Measurements from ENCODE around the gene PARD3B. TPM values are rescaled to one million over a fixed set of nuclear protein-coding genes. Genes with fewer than 3 reads are reported as not detected.

The PARD3B gene
- total RNA-seq, 1 experiment from 2014 or later, result 2.0 TPM

GRCh38 chr2:205627085-205627484, 1081.8 kb downstream of the PARD3B start:
- H2AFZ ChIP-seq (ENCODE audit: low read depth, low read length, poor library complexity, severe bottlenecking), result no peak overlapping the region
- no peak overlapping the region for H3K9ac ChIP-seq (ENCODE audit: low read length)
- ATAC-seq (no peak), DNase-seq (ENCODE audit: low read depth, low spot score) (no peak)
- TF ChIP-seq ZNF274 (IDR thresholded peaks at IDR 0.05; ENCODE audit: low read depth, low read length) (no peak), RAD21 (IDR thresholded peaks at IDR 0.05; ENCODE audit: low read depth) (no peak), FOSL1 (IDR thresholded peaks at IDR 0.05; ENCODE audit: low read depth) (no peak), SRF (IDR thresholded peaks at IDR 0.05; ENCODE audit: low read depth) (no peak), SP1 (IDR thresholded peaks at IDR 0.05; ENCODE audit: low read depth) (no peak)
- no peak overlapping the region for H3K4me3 ChIP-seq (replicated peaks in 1 of 2; ENCODE audit: low read depth in 1 of 2, low read length in 2 of 2)
- ChIA-PET POLR2A (no interaction called here), CTCF (no interaction called here), RAD21 (ENCODE audit: low non-redundant PET in 1 of 2, low total read pairs in 2 of 2, uncharacterized antibody in 2 of 2, unreplicated experiment in 2 of 2) (interaction anchor here in 1 of 2 experiments (0.6 kb wide), 1 partner anchor 68 kb away, joined by 3 read pairs; no protein-coding TSS in a partner anchor)
- H3K9me2 ChIP-seq (ENCODE audit: insufficient read depth), result no peaks in the 10 kb centered on the region
- no peak overlapping the region for H3K27ac ChIP-seq (ENCODE audit: low read depth, low read length)
- no peaks in the 10 kb centered on the region for H4K20me1 ChIP-seq (ENCODE audit: insufficient read depth)
- intact Hi-C loops (cut with micrococcal nuclease), result no loop called here
- H3K9me3 ChIP-seq (ENCODE audit: control insufficient read depth in 1 of 2, insufficient read depth in 1 of 2, low read depth in 1 of 2, low read length in 2 of 2), result no peaks in the 10 kb centered on the region
- BruUV-seq (replicated peaks), result no TSS peak
- H3K27me3 ChIP-seq (ENCODE audit: insufficient read depth, low read length), result no peaks in the 10 kb centered on the region
- H3K79me2 ChIP-seq (ENCODE audit: insufficient read depth, low read length), result no peaks in the 10 kb centered on the region
- no peaks in the 10 kb centered on the region for H3K36me3 ChIP-seq (ENCODE audit: control insufficient read depth in 1 of 2, insufficient read depth in 2 of 2, low read length in 2 of 2)
- no peaks in the 10 kb centered on the region for H3K4me1 ChIP-seq (ENCODE audit: control insufficient read depth in 1 of 2, insufficient read depth in 2 of 2, low read length in 2 of 2)
- H3K4me2 ChIP-seq (ENCODE audit: low read length), result no peak overlapping the region

- no peak overlapping the region for H3K9ac ChIP-seq (ENCODE audit: low read length)
- ChIA-PET POLR2A (no interaction called here), CTCF (no interaction called here), RAD21 (ENCODE audit: low non-redundant PET in 1 of 2, low total read pairs in 2 of 2, uncharacterized antibody in 2 of 2, unreplicated experiment in 2 of 2) (no interaction called here)
- ATAC-seq, result no peak
- BruUV-seq (replicated peaks), result no TSS peak
- H3K27ac ChIP-seq (ENCODE audit: low read depth, low read length), result no peak overlapping the region
- intact Hi-C loops (cut with micrococcal nuclease), result no loop called here
- H3K36me3 ChIP-seq (ENCODE audit: control insufficient read depth in 1 of 2, insufficient read depth in 2 of 2, low read length in 2 of 2), result no peaks in the 10 kb centered on the region
- no peak overlapping the region for H3K4me2 ChIP-seq (ENCODE audit: low read length)
- no peaks in the 10 kb centered on the region for H3K9me3 ChIP-seq (ENCODE audit: control insufficient read depth in 1 of 2, insufficient read depth in 1 of 2, low read depth in 1 of 2, low read length in 2 of 2)
- no peaks in the 10 kb centered on the region for H4K20me1 ChIP-seq (ENCODE audit: insufficient read depth)
- no peak for DNase-seq (ENCODE audit: low read depth, low spot score)
- H3K79me2 ChIP-seq (ENCODE audit: insufficient read depth, low read length), result no peaks in the 10 kb centered on the region
- H3K4me3 ChIP-seq (replicated peaks in 1 of 2; ENCODE audit: low read depth in 1 of 2, low read length in 2 of 2), result no peak overlapping the region
- H3K4me1 ChIP-seq (ENCODE audit: control insufficient read depth in 1 of 2, insufficient read depth in 2 of 2, low read length in 2 of 2), result no peaks in the 10 kb centered on the region
- no peaks in the 10 kb centered on the region for H3K9me2 ChIP-seq (ENCODE audit: insufficient read depth)
- H3K27me3 ChIP-seq (ENCODE audit: insufficient read depth, low read length), result no peaks in the 10 kb centered on the region
- no peak overlapping the region for H2AFZ ChIP-seq (ENCODE audit: low read depth, low read length, poor library complexity, severe bottlenecking)
- TF ChIP-seq EZH2 (IDR thresholded peaks at IDR 0.05) (no peak), POLR2AphosphoS5 (IDR thresholded peaks at IDR 0.05; ENCODE audit: low read depth, low read length) (no peak), JUND (IDR thresholded peaks at IDR 0.05) (no peak), ZBTB33 (IDR thresholded peaks at IDR 0.05; ENCODE audit: extremely low read depth, insufficient replicate concordance, low read length) (no peak), REST (IDR thresholded peaks at IDR 0.05; ENCODE audit: low read depth) (no peak), FOSL1 (IDR thresholded peaks at IDR 0.05; ENCODE audit: low read depth) (no peak), CEBPB (IDR thresholded peaks at IDR 0.05; ENCODE audit: low read depth) (no peak), SIN3A (IDR thresholded peaks at IDR 0.05; ENCODE audit: low read depth) (no peak), CBX3 (IDR thresholded peaks at IDR 0.05; ENCODE audit: low read depth) (no peak), POLR2A (IDR thresholded peaks at IDR 0.05; ENCODE audit: borderline replicate concordance, extremely low read depth, insufficient read depth, insufficient read length) (no peak), YY1 (IDR thresholded peaks at IDR 0.05; ENCODE audit: extremely low read depth, insufficient replicate concordance, low read depth, low read length) (no peak), RAD21 (IDR thresholded peaks at IDR 0.05; ENCODE audit: low read depth) (no peak), TCF7L2 (IDR thresholded peaks at IDR 0.05; ENCODE audit: borderline replicate concordance, extremely low read depth, insufficient read depth, insufficient read length) (no peak), SRF (IDR thresholded peaks at IDR 0.05; ENCODE audit: low read depth) (no peak), SP1 (IDR thresholded peaks at IDR 0.05; ENCODE audit: low read depth) (no peak), ZNF274 (IDR thresholded peaks at IDR 0.05; ENCODE audit: low read depth, low read length) (no peak)
These were observed 1083.1 kb downstream of the PARD3B start for GRCh38 chr2:205628422-205628821.
